HG03159 (cell line): ENCODE data around the gene TRIM36.

Experiments
- ATAC-seq: cut with Tn5 transposase; IDR thresholded peaks from one replicate; pipeline ENCODE4 v1.9.1; 2021; ENCODE audit warnings: mild to moderate bottlenecking, moderate library complexity; ENCODE audit not compliant: unreplicated experiment

Gene TRIM36

DNA sequence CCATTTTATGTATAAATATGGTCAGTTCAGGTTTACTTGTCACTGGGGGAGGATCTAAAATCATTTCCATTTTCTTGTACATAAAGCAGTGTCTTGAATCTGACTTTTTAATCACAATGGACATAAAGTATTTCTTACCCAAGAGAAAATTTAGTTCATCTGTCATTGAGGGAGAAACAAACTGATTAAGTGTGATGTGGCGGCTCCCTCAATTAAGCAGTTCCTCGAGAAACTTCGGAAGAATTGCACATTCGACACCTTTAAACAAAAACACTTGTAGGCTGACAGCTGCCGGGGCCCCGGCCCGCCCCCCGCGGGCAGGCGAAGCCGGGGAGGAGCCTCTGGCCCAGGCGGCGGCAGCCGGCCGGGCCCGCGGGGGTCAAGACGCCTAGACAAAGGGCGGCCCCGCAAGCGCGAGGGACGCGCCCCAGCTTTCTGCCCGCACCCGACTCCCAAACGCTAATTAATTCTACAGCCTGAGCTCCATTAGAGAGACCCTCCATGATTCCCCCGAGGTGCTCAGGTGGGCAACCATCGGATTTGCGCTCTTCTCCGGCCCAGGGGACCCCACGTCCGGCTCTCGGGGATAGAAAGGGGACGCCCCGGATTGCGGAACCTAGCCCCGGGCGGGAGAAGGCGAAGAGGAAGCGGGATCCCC, 750 bp downstream of the TRIM36 start:
- ATAC-seq, result peak; percentile 7

DNA sequence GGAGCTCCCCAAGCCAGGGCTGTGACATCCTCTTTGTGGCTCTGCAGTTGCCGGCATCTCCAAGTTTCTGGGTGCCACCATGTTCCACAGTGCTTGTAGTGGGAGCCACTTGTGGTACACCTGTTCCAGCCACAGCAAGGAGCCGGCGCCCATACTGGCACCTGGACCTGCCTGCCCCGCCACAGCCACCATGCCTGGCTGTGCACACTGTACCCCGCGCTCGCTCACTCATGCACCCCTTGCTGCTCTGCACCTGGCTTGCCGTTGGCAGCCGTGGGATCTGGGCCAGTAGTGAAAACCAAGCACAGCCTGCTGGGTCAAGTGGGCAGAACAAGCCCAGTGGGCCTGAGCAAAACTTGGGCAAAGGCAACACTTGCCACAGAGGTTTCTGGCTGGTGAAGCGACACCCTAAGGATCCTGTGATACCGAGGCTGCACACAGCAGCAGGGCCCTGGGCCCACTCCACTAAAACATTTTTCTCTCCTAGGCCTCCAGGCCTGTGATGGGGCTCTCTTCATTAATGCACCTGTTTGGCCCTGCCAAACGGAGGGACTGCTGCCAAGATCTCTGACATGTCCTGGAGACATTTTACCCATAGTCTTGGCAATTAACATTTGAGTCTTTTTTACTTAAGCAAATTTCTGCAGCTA, 2.8 kb downstream of the TRIM36 start:
- no peak for ATAC-seq

DNA sequence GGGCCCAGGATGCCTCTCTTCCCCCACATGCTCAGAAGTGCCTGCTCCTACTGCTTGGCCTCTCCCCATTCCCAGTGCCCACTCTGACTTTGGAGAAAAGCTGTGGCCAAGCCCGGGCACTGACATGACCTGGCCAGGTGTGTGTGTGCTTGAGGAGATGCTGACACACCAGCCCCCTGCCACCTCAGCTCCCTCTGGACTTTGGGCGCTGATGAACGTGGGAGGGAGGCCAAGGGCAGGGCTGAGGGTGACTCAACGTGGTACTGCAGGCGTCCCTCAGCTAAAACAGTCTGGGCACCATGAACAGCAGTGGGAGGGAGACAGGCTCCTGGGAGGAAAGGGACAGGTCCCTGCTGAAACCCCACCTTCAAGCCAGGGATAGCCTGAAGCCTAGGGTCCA, 3.9 kb downstream of the TRIM36 start:
- no peak for ATAC-seq

DNA sequence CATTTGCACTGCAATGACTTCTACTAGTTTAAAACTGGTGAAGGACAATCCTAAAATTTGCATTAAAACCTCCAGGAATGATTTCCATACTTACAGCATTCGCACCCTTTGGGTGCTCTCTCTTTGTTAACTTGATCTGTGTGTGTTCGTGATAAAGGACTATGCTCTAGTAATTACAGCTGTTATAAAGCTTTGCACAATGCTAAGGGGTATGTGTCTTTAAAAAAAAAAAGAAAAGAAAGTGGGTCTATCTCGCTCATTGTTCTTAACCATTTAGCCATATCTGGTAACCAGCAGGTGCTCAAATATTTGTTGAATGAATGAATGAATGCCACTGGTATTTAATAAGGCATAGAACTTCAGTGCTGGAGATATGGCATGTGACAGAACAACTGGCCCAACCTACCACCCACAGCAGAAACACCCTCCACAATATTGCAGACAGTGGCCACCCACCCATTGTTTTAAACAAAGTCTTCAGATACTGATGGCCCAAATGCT, 8.7 kb downstream of the TRIM36 start:
- no peak for ATAC-seq

DNA sequence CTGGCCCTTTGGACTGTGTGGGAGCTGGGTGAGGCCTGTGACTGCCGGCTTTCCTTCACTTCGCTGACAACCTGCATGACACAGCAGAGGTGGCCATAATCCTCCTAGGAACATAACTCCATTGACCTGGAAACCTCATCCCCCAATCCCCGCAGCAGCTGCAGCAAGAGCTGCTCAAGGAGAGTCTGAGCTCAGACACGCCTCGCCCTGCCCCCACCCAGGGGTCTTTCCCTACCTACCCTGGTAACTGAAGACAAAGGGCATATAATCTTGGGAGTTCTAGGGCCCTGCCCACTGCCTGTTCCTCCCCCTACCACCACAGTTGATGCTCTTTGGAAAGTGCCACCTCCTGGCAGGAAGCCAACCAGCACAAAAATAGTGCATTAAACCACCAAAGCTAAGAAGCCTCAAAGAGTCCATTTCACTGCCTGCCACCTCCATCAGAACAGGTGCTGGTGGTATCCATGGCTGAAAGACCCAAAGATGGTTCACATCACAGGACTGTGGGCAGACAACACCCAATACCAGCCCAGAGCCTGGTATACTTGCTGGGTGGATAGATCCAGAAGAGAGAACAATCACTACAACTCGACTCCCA, 18.4 kb downstream of the TRIM36 start:
- ATAC-seq, result no peak

DNA sequence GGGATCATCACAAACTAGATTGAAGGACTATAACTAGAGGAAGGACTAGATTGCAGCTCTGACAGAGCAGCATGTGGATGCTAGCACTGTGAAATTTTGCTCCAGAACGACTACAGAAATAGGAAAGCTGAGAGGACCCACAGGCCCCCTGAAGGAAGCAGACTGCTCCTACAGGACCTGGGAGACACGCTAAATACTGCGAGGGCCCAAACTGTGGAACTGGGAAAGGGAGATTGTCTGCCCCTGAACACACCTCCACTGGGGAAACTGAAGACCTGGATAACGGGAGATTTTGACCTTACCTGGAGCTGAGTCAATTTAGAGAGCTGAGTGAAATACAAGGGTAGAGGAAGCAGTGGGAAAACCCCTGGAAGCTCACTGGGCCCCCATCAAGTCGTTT, 19.2 kb downstream of the TRIM36 start:
- ATAC-seq, result no peak

DNA sequence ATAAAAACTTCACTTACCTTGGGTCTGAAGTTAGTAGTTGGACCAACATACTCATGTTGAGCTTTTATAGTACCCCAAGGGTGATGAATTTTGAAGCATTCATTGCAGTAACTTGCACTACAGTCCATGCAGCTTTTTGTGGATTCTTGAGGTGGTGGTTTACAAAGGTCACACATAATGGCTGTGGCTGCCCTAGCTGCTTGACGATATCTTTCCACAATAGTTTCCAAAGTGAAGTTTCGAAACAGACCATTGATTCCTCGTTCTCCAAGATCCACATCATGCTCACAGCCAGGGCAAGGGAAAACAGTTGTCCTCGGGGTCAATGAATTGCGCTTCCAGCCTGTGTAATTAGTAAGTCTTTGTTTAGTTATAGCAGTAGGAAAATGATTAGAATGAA, 22.7 kb downstream of the TRIM36 start:
- ATAC-seq, result no peak

DNA sequence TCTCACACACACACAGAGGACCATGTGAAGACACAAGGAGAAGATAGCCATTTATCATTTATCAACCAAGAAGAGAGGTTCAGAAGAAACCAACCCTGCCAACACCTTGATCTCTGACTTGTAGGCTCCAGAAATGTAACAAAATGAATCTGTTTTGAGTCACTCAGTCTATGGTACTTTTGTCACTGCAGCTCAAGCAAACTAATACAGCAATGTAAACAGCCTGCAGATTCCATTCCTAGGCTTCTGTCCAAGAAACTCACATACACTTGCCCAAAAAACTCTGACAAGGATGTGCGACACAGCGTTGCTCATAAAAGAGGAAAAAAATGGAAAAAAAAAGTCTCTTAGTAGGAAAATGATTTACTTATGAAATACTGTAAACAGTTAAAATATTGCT, 33.4 kb downstream of the TRIM36 start:
- no peak for ATAC-seq

DNA sequence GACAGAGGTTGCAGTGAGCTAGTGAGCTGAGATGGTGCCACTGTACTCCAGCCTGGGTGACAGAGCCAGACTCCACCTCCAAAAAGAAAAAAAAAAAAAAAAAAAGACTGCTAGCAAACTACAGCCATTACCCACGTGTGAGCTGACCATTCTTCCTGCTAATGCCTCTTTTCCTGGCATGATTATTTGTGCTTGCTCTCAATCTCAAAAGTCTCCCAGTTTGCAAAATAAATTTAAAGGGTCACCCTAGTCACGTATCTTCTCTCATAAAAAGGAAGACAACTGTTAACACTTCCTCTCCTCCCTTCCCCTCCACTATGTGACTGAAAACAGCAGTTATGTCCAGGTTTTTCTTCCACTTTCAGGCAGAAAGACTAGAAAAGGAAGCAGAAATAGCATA, 37.2 kb downstream of the TRIM36 start:
- no peak for ATAC-seq

DNA sequence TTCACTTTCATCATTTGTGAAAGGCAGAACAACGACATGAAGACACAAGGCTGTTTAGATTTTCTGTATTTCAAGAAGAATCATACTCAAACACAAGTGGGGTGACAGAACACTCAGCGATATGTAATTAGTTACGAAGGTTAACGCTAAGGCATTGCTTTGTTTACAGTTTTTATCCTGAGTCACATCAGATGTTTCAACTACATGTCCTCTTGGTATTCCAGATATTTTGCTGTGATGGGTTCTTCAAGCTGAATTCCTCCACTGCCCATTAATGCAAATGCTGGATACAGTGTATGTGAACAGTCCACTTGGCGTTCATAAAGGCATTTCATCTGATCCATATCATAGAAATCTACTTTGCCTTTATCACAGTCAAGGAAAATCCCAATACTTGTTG, 43.4 kb downstream of the TRIM36 start:
- ATAC-seq, result no peak

DNA sequence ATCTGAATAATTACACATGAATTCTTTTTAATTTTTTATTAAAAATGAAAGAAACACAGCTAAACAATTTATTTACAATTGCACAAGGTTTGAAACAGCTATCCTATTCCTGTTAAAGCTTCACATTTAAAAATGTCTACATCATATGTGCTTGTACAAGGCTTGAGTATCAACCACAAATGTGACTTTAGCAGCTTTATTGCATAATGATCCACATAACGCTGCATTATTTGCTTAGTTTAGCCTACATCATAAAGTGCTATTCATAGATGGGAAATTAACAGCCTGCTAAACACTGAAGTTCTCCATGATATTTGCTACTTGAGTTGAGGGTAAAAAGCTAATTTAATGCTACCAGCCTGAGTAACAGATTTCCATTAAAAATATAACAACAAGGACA, 45.0 kb downstream of the TRIM36 start:
- no peak for ATAC-seq

DNA sequence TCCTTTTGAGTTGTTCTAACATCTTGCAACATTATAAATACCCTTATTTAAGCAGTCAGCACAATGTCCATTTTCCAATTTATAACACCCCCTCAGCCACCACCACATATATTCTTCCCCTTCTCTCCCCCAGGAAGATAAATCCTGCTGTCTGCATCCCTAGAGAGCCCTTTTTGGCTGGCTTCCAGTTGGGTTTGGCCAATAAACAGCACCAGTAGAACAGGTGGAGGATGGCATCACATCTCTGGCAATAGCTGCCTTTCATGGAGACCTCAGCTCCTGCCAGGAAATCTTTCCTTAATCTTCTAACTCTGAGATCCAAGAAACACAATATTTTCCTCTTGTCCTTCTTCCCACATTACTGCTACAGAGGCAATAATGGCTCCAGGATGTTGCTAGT, 53.7 kb downstream of the TRIM36 start:
- no peak for ATAC-seq

DNA sequence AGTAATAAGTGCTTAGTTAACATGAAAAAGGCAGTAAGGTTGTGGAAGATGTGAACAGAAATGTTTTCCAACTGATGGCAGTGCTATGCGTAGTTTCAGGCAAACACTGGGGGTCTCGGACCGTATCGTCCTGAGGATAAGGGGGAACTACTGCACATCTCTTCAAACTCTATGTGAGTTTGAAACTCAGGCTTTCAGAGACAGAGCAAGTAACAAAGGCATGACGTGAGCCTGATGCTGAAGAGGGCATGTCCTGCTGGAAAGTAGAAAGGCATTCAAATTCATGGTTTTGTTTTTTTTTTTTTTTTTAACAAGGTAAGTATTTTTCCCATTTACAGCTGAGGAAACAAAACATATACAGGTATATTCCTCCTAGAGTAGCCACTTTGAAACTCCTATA, 59.9 kb downstream of the TRIM36 start:
- ATAC-seq, result no peak

DNA sequence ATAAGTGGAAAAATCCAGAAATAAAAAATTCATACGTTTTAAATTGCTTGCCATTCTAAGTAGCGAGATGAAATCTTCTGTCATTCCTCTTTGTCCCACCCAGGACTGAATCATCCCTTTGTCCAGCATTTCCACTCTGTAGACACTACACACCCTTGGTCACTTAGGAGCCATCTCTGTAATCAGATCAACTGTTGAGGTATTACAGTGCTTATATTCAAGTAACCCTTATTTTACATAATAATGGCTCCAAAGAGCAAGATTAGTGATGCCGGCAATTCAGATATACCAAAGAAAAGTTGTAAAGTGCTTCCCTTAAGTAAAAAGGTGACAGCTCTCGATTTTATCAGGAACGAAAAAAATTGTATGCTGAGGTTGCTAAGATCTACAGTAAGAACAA, 60.4 kb downstream of the TRIM36 start:
- no peak for ATAC-seq

DNA sequence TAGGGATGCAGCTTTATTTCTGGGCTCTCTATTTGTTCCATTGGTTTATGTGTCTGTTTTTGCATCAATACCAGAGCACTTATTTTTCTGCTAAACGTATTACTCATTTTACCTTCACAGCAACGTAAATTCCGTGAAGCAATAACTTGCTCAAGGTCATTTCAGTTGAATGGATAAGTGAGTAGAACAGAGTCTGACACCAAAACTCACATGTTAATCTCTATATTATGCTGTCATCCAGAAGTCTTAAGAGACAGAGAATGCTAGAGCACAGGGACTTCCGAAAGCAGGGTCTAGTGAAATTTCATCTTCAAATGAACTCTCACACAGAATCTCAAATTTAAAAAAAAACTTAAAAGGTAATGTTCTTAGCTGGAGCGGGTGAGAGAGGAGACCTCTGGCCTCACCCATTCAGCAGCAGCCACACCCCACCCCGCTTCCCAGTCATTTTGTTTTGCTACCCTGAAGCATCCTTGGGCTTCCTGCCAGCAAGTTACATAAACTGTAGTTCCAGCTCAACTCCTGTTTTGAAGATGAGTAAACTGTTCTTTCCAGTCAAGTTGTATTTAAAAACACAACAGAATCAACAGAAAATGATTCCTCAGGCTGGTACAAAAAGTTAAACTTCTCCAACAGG, 69.3 kb downstream of the TRIM36 start:
- ATAC-seq, result no peak

DNA sequence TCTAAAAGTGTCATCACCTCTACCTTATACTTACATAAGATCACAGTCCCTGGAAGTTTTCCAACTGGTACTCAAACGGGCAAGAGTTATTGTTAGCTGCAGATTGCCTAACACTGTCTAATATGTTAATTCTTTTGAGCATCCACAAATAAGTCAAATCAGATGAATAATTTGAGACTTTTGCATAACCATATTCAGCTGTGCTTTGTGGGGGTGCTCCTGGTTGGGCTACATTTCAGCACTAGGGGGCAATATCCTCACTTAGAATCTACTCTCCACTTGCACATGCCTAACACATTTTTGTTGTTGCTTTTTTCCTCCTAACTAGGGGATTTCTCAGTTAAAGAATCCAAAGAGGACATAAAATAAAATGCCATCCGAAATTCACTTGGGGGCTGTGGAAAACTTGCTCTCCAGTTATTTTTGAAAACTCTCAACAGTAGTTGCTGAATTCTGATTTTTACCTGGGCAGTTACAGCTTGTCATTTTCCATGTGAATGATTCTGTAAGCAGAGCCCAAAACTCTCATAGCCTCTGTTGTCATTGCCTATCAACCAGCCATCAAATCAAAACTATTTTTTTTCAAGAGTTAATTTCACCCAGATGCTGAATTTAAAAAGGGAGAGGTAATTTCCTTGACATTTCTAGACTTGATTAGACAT, 71.5 kb downstream of the TRIM36 start:
- peak; percentile 87 for ATAC-seq

DNA sequence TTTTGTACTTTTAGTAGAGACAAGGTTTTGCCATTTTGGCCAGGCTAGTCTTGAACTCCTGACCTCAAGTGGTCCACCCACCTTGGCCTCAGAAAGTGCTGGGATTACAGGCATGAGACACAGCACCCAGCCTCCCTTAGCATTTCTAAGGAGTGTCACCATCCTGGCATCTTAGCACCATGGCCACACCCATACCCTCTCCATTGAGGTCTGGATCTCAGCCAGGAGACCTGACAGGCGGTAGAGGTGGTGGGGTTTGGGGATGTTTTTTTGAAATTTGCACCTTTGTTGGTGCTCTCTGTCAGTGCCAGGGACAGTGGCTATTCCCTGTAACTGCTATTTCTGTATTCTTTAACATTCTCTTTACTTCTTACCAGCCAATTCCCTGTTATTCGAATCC, 72.5 kb downstream of the TRIM36 start:
- ATAC-seq, result no peak

DNA sequence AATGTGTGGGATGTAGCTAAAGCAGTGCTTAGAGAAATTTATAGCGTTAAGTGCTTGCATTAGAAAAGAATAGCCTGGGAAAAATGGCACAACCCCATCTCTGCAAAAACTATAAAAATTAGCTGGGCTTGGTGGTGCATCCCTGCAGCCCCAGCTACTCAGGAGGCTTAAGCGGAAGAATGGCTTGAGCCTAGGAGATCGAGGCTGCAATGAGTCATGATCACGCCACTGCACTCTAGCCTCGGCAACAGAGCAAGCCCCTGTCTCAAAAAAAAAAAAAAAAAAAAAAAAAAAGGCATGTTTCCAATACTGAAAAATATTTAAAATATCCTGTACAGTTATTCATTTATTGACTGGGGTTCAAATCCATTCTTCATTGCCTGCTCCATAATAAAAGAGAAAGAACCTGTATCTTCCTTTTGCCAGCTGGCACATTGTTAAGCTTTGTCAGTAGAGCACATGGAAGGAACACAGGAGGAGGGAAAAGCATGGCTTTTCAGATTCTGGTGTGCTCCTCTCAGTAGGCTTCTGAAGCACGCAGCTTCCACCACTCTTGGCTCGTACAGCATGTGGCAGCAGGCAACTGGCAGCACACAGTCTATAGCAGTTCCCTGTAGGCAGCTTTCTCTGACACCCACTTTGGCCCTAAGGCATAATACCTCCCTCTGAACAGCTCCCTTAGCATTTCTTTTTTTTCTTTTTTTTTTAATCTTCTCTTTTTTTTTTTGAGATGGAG, 73.5 kb downstream of the TRIM36 start:
- ATAC-seq, result no peak

DNA sequence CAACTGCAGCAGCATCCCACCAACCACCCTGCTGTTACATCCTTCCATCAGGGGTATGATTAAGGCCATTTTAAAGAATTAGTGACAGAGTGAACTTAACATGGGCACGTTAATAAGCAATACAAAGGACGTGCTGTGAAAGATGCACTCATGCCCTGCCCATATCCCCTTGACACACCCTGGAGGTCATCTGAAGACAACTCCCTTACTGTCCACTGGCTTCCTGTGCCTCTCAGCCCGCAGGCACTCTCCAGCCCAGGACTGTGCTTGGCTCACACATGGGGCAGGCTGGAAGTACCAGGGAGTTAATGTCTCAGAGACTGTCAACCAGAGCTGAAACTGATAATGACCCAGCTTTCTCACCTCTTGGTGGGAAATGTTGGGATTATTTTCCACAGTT, 81.8 kb downstream of the TRIM36 start:
- ATAC-seq, result no peak

DNA sequence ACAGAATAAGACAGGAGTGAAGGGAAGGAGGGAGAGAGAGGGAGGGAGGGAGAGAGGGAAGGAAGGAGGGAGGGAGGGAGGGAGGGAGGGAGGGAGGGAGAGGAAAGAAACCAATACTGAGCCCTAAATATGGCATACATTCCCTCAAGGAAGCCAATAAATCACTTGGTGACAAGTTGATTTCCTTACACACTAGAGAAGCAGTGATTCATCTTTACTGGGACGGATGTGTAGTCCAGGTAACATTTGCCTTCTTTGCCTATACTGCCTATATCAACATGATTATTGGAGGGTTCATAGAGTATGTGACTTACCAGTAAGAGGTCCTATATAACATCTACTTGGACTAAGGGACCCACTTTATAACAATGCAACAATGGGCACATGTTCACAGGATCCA, 83.2 kb downstream of the TRIM36 start:
- no peak for ATAC-seq
